H4 (cell line): ENCODE results near the gene C14orf132. TPM values are rescaled to one million over a fixed set of nuclear protein-coding genes. Genes with fewer than 3 reads are reported as not detected.
A peak's percentile ranks its signal among the peaks of the same experiment; 100 is the strongest.

Source experiments
- DNase-seq: peaks from one replicate; pipeline ENCODE4 v3.0.0-alpha.2; 2015; ENCODE audit warnings: low spot score
- total RNA-seq: library from RNA; depleted of rRNA; stranded (reverse); fragments of >200 nt; shearing (Covaris generic); gene quantifications from 2 replicates; pipeline ENCODE4 v1.2.3, GENCODE V29; 2014

C14orf132 gene
- total RNA-seq, 1 experiment from 2014 or later = 7.4 TPM

DNA sequence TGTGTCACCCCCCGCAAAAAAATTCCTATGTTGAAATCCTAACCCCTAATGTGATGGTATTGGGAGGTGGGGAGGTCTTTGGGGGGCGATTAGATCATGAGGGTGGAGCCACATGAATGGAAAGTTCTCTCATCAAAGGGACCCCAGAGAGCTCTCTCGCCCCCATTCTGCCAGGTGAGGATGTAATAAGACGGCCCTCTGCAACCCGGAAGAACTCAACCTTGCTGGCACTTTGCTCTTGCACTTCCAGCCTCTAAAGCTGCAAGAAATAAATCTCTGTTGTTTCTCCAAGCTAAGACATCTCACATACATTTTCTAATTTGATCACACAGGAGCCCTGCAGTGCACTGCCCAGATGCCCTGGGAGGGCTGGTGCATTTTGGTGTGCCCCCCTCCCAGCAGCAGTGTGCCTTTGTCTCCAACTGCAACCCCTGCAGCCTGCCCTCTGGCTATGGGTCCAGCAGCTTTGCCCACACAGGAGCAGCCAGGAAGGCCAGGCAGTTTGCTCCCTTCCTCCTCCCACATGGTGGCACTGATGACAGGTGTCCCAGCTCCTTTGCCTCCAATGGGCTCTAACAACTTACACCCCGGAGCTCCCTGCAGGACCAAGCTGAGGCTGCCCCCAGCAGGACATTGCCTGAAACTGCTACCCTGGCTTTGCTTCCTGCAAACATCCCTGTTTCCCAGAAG, 59.3 kb downstream of the C14orf132 start:
- peak; percentile 73 for DNase-seq

DNA sequence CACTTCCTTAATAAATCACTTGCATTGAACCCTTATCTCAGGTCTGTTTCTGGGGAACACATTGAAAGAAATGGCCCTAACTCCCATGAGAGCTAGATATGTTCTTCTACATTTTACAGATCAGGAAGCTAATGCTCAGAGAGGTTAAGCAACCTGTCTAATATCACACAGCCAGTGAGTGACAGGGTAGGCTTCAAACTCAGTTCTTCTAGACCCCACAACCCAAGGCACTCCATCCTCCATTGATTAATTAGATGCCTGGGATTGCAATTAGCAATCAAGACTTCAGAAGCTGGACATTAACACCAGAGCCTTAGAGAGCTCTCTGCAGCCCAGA, 59.8 kb downstream of the C14orf132 start:
- DNase-seq = no peak

DNA sequence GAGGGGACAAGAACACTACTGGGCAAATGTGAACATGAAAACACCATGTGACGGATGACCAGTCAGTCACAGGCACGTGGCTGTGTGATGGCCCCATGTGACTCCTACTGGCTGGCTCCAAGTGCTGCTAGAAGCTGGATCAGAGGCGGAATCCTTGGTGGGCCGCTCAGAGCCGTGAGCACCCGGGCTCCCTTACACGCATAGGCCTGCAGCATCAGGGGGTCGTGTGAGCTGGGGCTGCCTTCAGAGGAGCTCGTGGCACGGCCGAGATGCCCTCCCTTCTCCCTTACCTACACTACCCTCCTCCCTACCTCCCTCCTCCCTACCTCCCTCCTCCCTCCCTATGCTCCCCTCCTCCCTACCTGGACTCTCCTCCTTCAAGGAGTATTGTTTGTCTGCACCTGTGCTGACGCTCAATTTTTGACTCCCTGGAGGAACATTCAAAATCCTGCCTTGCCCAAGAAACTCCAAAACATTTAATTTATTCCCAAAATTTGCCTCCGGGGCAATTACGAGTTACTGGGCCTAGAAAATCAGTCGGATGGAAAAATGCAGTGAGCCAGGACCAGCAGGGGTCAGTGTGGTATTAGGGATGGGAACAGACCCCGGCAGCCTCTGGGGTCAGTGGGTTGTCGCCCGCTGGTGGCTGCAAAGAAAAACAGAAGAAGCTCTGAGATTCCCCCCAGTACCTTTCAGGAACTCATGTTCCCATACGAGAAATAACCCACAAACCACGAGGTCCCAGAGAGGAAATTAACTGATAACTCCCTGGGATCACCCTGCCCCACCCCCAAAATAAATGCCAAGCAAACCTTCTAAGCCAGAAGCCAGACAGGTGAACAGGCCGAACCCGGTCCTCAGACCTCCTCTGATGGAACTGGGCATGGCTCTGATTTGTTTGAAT, 61.3 kb downstream of the C14orf132 start:
- DNase-seq = peak; percentile 76

DNA sequence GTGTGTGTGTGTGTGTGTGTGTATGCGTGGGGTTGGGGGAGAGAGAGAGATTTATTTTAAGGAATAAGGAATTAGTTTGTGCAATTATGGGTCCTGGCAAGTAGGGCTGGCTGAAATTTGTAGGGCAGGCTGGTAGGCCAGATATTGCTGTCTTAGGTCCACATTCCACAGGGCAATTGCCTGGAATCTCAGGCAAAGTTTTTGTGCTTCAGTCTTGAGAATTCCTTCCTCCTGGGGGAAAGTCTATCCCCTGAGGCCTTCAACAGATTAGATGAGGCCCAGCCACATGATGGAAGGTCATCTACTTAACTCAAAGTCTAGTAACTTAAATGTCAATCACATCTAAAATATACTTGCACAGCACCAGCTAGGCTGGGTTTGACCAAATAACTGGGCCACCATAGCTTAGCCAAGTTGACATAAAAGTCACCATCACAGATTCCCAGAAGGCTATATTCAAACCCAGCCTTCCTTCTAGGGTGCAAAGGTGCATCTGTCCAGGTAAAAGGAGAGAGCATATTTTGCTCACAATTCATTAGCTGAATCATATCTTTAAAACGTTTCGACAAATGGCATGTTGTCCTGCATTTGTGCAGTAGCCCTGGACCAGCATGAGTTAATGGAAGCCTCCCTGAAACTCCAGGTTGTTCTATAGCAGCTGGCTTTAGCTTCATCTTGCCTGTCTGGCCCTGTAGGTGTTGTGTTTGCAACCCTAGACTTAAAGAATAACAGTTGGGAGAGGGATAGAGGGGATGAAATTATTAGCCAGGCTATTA, 63.1 kb downstream of the C14orf132 start:
- no peak for DNase-seq

DNA sequence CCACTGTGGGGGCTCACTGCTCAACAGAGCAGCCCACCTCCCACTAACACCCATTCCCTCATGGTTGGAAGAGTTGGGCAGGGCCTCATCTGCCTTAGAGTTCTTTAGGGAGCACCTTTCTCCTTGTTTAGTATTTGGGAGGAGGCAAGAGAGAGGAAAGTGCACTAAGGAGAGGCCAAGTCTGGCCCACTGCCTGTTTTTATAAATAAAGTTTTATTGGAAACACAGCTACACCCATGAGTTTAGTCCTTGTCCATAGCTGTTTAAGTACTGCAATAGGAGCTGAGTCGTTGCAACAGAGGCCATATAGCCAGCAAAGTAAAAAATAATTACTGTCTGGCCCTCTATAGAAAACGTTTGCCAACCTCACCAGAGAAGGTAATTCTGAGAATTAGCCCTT, 63.9 kb downstream of the C14orf132 start:
- DNase-seq = no peak

DNA sequence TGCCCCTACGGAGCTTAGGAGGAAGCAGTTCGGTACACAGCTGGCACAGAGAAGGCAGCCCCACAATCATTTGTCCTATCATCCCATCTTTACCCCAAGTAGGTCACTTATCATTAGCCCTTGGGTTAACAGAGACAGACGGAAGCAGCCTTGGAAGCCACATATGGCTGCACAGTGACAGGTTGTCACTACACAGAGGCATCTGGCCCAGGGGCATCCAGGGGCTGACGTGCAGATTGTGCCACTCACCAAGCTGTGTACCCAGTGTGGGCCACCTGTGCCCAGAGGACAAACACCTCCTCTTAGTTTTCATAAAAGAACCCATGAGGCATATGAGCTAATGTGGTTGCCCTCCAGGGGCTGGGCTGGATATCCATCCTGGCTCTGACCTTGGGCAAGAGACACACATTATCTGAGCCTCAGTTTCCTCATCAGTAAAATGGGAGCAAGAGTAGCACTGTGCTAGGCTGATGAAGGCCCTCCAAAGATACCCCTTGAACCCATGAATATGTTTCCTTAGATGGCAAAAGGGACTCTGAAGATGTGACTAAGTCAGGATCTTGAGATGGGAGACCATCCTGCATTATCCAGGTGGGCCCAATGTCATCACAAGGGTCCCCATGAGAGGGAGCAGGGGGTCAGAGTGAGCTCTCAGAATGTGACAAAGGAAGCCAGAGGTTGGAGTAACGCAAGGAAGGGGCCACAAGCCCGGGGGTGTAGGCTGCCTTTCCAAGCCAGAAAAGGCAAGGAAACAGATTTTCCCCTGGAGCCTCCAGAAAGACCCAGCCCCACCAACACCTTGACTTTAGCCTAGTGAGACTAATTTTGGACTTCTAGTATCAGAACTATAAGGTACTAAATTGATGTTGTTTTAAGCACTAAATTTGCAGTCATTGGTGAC, 64.6 kb downstream of the C14orf132 start:
- no peak for DNase-seq

DNA sequence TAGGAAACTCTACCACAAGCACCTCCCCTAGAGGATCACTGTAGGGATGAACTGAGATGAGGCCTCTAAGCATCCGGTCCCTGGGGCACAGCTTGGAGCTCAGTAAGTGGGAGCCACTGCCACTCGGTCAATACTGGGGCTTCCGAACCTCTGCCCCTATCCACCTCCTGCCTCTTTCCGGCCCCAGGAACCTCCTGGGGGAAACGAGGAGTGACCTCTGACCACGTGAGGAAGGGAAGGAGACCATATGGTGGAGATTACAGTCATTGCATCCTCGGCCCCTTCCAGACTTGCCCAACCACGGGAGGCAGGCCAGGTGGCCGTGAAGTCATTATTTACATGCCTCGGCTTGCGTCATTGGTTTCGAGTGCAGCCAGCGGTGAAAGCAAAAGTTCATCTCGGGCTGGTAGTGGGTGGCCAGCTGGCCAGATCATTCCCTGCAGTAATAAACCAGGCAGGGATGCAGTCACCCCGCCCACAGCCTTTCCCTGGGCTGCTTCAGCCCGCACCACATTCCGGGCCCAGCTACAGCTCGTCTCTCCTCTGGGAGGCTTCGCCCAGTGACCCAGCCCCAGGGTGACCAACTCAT, 65.4 kb downstream of the C14orf132 start:
- peak; percentile 99 for DNase-seq

DNA sequence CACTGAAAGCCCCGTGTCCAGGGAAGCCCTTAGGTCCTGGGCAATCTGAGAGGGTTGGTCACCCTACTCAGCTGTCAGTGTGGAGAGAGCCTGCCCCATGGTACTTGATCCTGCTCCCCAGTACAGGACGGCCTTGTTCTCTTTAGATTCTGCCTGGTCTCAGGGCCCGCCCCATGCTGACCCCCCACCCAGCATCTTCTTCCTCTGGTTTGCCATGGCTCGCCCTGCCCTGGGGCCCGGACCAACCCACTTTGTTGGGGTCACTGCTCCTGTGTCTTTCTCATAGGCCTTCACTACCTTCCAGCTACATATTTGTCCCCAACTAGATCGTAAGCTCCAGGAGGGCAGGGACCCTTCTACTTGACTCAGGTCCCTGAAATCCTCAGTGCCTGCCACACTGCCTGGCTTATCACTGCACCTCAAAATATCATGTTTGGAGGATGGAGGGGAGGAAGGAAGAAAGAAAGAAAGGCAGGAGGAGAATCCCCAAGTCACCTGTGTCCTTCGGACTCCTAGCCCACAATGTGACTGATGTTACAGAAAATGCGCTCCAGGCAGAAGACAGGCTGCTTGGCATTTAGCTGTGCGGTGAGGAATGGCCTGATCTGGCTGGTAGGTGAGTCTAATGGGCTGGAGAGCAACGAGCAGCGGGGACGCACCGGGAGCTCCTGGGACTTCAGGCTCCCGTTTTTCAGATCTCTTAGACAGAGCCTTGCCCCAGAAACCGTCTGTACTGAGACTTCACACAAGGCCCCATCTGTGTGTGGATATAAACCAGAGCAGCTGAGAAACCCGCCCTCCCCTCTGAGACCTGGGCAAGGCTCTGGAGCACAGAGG, 66.1 kb downstream of the C14orf132 start:
- no peak for DNase-seq

DNA sequence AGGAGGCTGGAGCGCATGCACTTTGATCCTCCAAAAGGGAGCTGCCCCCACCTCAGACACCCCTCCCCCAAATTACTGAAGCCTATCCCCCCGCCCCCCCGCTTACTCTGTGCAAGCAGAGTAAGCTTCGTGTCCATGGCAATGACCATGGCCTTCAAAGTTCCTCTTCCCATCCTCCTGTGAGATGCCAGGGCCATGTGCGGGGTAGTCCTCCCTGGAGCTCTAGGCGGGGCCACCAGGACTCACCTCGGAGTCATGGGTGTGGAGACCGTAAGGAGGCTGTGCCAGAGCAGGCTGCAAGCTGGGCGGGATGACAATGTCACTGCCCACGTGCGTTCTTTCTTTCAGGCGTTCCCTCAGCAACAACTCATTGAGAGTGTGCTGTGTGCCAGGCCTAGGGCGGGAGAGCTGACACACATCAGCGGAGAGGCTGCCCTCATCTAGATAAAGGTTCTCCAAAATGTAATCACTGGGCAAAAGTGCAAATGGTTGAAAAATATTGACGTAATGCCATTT, 66.8 kb downstream of the C14orf132 start:
- no peak for DNase-seq

DNA sequence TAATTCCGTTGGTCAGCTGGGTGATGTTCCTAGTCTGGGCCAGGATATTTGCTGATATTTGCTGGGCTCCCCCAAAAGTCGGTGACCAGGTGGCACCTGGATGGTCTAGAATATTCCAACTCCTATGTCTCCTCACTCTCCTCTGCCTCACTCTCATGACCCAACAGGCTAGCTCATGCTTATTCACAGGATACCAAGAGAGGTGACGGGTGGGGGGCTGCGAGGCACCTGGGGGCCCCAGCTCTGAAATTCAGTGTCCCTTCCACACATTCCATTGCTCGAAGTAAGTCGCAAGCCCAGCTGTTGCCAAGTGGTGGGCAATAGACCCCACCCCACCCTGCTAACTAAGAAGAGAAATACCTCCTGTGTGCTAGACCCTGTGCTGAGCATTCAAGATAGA, 67.7 kb downstream of the C14orf132 start:
- no peak for DNase-seq

DNA sequence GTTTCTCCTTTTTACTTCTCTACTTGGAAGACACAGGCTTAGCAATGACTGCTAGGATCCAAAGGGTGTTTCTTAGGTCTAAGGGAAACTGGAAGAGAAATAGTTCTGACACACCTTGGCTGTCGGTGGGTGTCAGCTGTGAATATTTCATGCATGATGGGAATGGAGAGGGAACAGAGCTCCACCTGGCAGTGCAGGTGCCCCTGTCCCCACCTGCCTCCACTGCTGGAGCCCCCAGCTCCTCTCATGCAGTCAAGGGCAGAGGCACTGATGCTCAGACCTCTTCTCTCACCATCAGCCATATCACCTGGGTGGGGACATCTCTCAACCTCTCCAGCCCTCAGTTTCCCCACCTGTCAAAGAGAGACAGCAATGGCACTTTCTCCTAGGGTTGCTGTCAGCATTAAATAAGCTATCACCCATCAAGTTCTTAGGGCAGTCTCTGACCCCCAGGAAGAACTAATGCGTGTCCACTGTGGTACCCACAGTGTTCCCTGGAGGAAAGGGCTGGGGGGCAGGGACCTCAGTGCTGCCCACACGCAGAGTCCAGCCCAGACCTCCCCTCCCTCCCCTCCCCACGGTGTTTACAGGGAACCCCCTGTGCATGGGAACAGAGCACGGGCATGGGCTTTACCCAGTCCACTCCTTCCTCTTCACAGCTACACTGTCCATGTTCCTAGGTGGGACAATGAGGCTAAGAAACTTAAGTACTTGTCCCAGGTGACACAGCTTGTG, 69.1 kb downstream of the C14orf132 start:
- DNase-seq = no peak

DNA sequence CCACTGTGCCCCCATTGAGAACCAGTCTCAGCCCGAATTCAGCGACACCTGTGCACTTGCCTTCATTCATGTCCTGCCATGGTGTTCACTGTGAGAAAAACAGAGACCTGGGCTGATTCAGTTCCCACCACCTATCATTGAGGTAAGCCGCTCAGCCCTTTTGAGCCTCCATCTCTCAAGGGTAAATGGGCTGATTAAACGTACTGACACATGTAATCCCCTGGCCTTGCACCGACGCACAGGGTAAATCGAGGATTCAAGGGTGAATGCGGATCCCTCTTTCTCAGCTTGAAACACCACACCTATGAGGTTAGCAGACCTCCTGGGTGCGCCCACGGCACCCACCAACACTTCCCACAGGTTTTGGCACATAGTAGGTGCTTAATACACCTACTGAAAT, 69.7 kb downstream of the C14orf132 start:
- no peak for DNase-seq

DNA sequence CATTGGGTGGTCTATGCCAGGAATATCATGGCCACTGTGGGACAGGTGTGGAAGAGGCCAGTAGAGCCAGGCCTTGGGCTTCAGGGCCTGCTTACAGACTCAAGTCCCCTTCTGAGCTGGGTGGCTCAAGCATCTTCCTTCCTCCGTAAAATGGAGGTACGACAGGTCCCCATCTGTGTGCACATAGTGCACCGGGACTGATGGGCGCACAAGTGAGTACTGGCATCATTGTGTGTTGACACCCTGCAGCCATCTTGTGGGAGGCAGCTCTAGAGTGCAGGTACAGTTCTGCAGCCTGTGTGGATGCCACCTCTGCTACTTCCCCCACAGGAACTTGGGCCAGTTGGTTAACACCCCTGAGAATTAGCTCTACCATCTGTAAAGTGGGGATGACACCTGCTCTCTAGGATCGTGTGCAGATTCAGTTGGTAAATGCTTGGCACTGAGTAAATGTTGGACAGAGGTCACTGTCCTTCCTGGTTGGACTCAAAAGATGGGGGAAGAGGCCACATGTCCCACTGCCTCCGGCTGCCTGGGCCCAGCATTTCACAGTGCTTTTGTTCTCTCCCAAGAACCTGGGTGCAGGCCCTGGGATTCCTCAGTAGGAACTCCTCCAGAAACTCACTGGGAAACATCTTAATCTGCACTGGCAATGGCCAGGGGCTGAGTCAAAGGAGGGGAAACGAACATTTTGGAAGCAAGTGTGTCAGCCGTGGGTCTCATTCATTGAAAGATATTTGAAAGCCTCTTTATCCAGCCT, 70.6 kb downstream of the C14orf132 start:
- no peak for DNase-seq

DNA sequence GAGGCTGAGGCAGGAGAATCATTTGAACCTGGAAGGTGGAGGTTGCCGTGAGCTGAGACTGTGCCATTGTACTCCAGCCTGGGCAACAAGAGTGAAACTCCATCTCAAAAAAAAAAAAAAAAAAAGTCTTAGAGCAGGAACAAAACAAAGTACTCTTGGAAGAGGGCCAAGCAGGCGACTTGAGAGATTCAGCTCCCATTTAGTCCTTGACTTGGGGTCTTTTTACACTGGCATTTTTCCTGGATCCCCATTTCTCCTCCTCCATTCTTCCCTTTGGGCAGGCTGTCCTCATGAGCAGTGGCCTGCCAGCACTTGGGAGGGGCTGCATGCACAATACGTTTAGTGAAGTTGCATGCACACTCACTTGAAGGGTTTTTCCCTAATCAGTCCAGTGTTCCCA, 72.9 kb downstream of the C14orf132 start:
- no peak for DNase-seq

DNA sequence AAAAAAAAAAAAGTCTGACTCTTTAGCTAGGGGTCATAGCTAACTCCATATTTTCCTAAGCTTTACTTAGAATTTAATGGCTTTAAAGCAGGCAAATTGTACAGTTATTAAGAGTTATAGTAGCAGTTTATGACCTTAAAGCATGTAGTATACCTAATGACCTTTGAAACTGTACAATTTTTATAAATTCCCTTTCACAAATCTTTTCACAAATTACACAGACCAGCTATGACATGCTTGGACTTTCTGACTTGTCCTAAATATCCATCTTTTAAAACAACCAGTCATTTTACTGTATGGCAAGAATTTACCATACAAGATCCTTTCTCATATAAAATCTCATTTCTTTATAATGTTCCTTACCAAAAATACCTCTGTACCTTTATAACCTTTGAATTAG, 74.8 kb downstream of the C14orf132 start:
- DNase-seq = no peak

DNA sequence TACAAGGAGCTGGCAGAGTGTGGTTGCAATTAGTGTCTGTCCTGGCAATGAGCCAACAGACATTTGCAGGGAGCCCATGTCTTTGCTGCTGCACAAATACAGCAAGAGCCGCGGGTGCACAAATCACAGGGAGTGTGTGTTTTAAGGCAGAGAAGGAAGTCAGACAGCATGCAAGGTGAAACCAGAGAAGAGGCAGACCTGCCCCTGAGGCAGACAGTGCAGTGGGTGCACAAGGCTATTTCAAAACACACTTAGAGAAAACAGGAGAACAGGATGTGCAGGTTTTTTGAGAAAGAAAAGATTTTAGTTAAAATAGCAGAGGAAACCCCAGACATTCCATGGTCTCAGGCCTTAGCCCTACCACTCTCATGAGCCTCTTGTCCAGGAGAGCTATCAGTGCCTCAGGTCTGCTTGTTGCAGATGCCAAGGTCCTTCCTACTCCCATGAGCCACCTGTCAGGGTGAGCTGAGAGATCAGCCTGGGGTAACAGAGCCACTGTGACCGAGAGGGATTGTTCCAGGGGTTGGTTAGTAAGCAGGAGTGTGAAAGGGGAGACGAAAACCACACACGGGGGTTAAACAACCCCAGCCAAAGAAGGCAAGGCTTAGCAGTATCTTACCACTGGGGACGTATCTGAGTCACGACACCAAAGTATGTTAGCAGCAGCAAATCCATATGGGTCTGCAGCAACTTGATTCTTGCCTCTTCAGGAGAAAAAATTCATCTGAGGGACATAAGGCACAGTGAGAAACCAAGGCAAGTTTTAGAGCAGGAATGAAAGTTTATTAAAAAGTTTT, 78.1 kb downstream of the C14orf132 start:
- DNase-seq = no peak

DNA sequence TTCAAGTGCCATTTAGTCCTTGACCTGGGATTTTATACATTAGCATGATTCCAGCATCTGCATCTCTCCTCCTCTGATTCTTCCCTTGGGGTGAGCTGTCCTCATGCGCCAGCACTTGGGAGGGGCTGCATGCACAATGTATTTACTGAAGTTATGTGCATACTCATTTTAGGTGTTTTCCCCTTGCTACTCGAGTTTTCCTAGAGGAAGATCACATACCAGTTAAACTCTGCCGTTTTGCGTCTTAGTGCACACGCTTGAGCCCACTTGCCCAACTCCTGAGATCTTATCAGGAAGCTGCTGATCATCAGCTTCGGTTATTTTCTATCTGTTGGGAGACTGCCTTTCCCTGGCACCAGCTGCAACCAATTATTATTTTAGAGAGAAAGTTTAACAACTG, 78.8 kb downstream of the C14orf132 start:
- DNase-seq = no peak

DNA sequence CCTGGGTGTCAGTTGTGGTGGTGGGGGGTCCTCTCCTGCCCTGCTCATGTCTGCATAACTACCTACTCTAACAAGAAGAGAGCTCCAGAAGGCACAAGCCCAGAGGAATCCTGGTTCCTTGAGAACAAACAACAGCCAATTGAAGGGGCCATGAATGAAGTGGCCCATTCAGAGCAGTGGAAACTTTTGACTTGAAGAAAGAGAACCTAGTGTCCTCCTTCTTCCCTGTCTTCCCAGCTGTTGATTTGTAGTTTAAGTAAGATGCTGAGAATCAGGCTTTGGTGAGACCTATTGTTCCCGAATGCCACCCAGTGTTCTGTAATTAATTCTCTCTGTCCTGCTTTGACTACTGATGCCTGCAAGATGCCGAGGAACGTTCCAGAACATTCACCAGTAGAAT, 79.2 kb downstream of the C14orf132 start:
- DNase-seq = no peak
